SU-DHL-6 (cell line): ENCODE results near the gene GMDS.

Source experiments
- H2AFZ ChIP-seq: fragments of 200-600 bp; sonication (generic); 2 replicates; pipeline ENCODE4 v1.6.1; 2014; ENCODE audit warnings: low read depth, mild to moderate bottlenecking, moderate library complexity, mixed read lengths, antibody characterized with exemption, low read length; ENCODE audit not compliant: severe bottlenecking
- H3F3A ChIP-seq: fragments of 200-600 bp; shearing (Covaris generic); 2 replicates; pipeline ENCODE4 v1.6.0; 2016; ENCODE audit warnings: antibody characterized with exemption, mild to moderate bottlenecking; ENCODE audit not compliant: insufficient read depth
- H3K27ac ChIP-seq: fragments of 200-600 bp; sonication (generic); 2 replicates; pipeline ENCODE4 v1.5.1; 2016; ENCODE audit warnings: low read depth, mild to moderate bottlenecking, low read length, moderate library complexity, mixed read lengths
- H3K27me3 ChIP-seq: fragments of 200-600 bp; sonication (generic), shearing (Covaris generic); 2 replicates; pipeline ENCODE4 v1.6.0; 2014; ENCODE audit warnings: mild to moderate bottlenecking, low read length
- H3K36me3 ChIP-seq: fragments of 200-600 bp; sonication (generic); 2 replicates; pipeline ENCODE4 v1.6.1; 2014; ENCODE audit warnings: mild to moderate bottlenecking, low read length, mixed read lengths
- H3K4me2 ChIP-seq: fragments of 300-600, 200-600 bp; shearing (Covaris generic), sonication (generic); 2 replicates; pipeline ENCODE4 v1.6.0; 2014; ENCODE audit warnings: low read length, low read depth, mild to moderate bottlenecking; ENCODE audit not compliant: poor library complexity, severe bottlenecking
- H3K4me3 ChIP-seq: fragments of 200-600 bp; sonication (generic); 2 replicates; pipeline ENCODE4 v1.5.1; 2014; ENCODE audit warnings: antibody characterized with exemption, low read length, mild to moderate bottlenecking, mixed read lengths; ENCODE audit not compliant: insufficient read depth, poor library complexity, severe bottlenecking
- H3K79me2 ChIP-seq: fragments of 200-600 bp; sonication (generic); 2 replicates; pipeline ENCODE4 v1.6.1; 2014; ENCODE audit warnings: mild to moderate bottlenecking, low read length, moderate library complexity; ENCODE audit not compliant: insufficient read depth
- H3K9ac ChIP-seq: fragments of 200-600 bp; sonication (generic); 2 replicates; pipeline ENCODE4 v1.7.0; 2014; ENCODE audit warnings: mild to moderate bottlenecking, low read length
- H3K9me2 ChIP-seq: fragments of 200-600 bp; sonication (generic); replicated peaks from 2 replicates; pipeline ENCODE4 v1.6.1; 2014; ENCODE audit warnings: low read length; ENCODE audit not compliant: insufficient read depth
- H3K9me3 ChIP-seq: fragments of 200-600 bp; sonication (generic); 2 replicates; pipeline ENCODE4 v1.6.1; 2014; ENCODE audit warnings: low read length, mixed read lengths; ENCODE audit not compliant: insufficient read depth
- H4K20me1 ChIP-seq: fragments of 200-600 bp; sonication (generic); 2 replicates; pipeline ENCODE4 v1.6.1; 2014; ENCODE audit warnings: low read depth, mild to moderate bottlenecking, antibody characterized with exemption, low read length, moderate library complexity, mixed read lengths
- CTCF ChIP-seq: fragments of 200-600 bp; sonication (generic); IDR thresholded peaks from one replicate; pipeline ENCODE4 v1.5.1; 2017; ENCODE audit warnings: antibody characterized with exemption, mild to moderate bottlenecking, low read length, moderate library complexity; ENCODE audit not compliant: insufficient read depth, poor library complexity, severe bottlenecking
- EZH2phosphoT487 ChIP-seq: fragments of 200-600 bp; sonication (generic), shearing (Covaris generic); conservative IDR thresholded peaks from 2 replicates; pipeline ENCODE4 v1.6.1; 2018; ENCODE audit warnings: mild to moderate bottlenecking, antibody characterized with exemption, low read length, moderate library complexity, mixed read lengths

GMDS gene

GRCh38 chr6:1840491-1841121 is 404.8 kb downstream of the GMDS start:
- no peak overlapping the region for H3K27ac ChIP-seq
- no peaks in the 10 kb centered on the region for H3F3A ChIP-seq
- no peak overlapping the region for H3K4me3 ChIP-seq
- no peaks in the 10 kb centered on the region for H4K20me1 ChIP-seq
- TF ChIP-seq CTCF (no peak), EZH2phosphoT487 (no peak)
- H2AFZ ChIP-seq, result no peak overlapping the region
- no peak overlapping the region for H3K4me2 ChIP-seq
- no peaks in the 10 kb centered on the region for H3K9me2 ChIP-seq
- no peak overlapping the region for H3K9ac ChIP-seq
- peaks cover 3% of the 10 kb centered on the region; the same call in 1 of the 2 replicates for H3K9me3 ChIP-seq
- H3K27me3 ChIP-seq, result no peaks in the 10 kb centered on the region
- no peaks in the 10 kb centered on the region for H3K79me2 ChIP-seq
- no peaks in the 10 kb centered on the region for H3K36me3 ChIP-seq

- Histone ChIP-seq H3K9me3 (no peaks in the 10 kb centered on the region), H3K27me3 (no peaks in the 10 kb centered on the region), H3K9ac (no peak overlapping the region), H3K4me3 (no peak overlapping the region), H3K4me2 (no peak overlapping the region), H3K27ac (no peak overlapping the region), H3K36me3 (no peaks in the 10 kb centered on the region), H3K79me2 (no peaks in the 10 kb centered on the region), H3K9me2 (no peaks in the 10 kb centered on the region), H3F3A (no peaks in the 10 kb centered on the region), H2AFZ (no peak overlapping the region), H4K20me1 (no peaks in the 10 kb centered on the region)
- TF ChIP-seq EZH2phosphoT487 (no peak), CTCF (no peak)
These were observed 406.0 kb downstream of the GMDS start for GRCh38 chr6:1839361-1839760.

- H3K4me2 ChIP-seq, result no peak overlapping the region
- H3K27ac ChIP-seq, result no peak overlapping the region
These were observed 406.7 kb downstream of the GMDS start for GRCh38 chr6:1838604-1839213.

More at GRCh38 chr6:1838604-1839213, 406.7 kb downstream of the GMDS start:
- H4K20me1 ChIP-seq, result no peaks in the 10 kb centered on the region
- no peaks in the 10 kb centered on the region for H3F3A ChIP-seq
- no peaks in the 10 kb centered on the region for H3K27me3 ChIP-seq
- no peaks in the 10 kb centered on the region for H3K9me3 ChIP-seq
- no peaks in the 10 kb centered on the region for H3K79me2 ChIP-seq
- TF ChIP-seq CTCF (no peak), EZH2phosphoT487 (no peak)
- no peak overlapping the region for H2AFZ ChIP-seq
- H3K36me3 ChIP-seq, result no peaks in the 10 kb centered on the region
- H3K9me2 ChIP-seq, result no peaks in the 10 kb centered on the region
- no peak overlapping the region for H3K9ac ChIP-seq
- H3K4me3 ChIP-seq, result no peak overlapping the region
